GM19455 (cell line): ENCODE measurements around the gene YWHAE.
"Not testable (repeated sequence)": the region's sequence is repeated elsewhere in the genome, so short reads cannot be mapped to it uniquely, and the experiment has no call there.

Experiments
- ATAC-seq: cut with Tn5 transposase; IDR thresholded peaks from one replicate; pipeline ENCODE4 v1.9.1; 2021; ENCODE audit not compliant: unreplicated experiment

The YWHAE gene

GRCh38 chr17:1399679-1400512, at the start of gene YWHAE:
YWHAE (minus strand) TSS chr17:1400222; CDS start chr17:1400110, 112 bp downstream.
- ATAC-seq, result peak; percentile 87

- no peak for ATAC-seq
Observed at GRCh38 chr17:1449412-1449967, 49.5 kb upstream of the YWHAE start.

GRCh38 chr17:1447052-1447451, 47.0 kb upstream of the YWHAE start:
- no peak for ATAC-seq

- ATAC-seq, result no peak
Observed at GRCh38 chr17:1446201-1446600, 46.2 kb upstream of the YWHAE start.

- ATAC-seq, result not testable (repeated sequence)
Observed at GRCh38 chr17:1445695-1446094, 45.7 kb upstream of the YWHAE start.

GRCh38 chr17:1442721-1443120, 42.7 kb upstream of the YWHAE start:
- ATAC-seq, result not testable (repeated sequence)

GRCh38 chr17:1442187-1442586, 42.2 kb upstream of the YWHAE start:
- no peak for ATAC-seq

GRCh38 chr17:1440921-1441320, 40.9 kb upstream of the YWHAE start:
- ATAC-seq, result no peak

GRCh38 chr17:1438593-1439083, 38.6 kb upstream of the YWHAE start:
- ATAC-seq, result no peak

GRCh38 chr17:1435326-1435725, 35.3 kb upstream of the YWHAE start:
- no peak for ATAC-seq

- ATAC-seq, result no peak
Observed at GRCh38 chr17:1434150-1434549, 34.1 kb upstream of the YWHAE start.

GRCh38 chr17:1431631-1432104, 31.6 kb upstream of the YWHAE start:
- ATAC-seq, result no peak

- ATAC-seq, result no peak
Observed at GRCh38 chr17:1423456-1424135, 23.6 kb upstream of the YWHAE start.

- no peak for ATAC-seq
Observed at GRCh38 chr17:1422885-1423284, 22.9 kb upstream of the YWHAE start.

- no peak for ATAC-seq
Observed at GRCh38 chr17:1421470-1421869, 21.4 kb upstream of the YWHAE start.

- no peak for ATAC-seq
Observed at GRCh38 chr17:1420981-1421380, 21.0 kb upstream of the YWHAE start.

GRCh38 chr17:1420163-1420562, 20.1 kb upstream of the YWHAE start:
- no peak for ATAC-seq

GRCh38 chr17:1418476-1418875, 18.5 kb upstream of the YWHAE start:
- not testable (repeated sequence) for ATAC-seq

- no peak for ATAC-seq
Observed at GRCh38 chr17:1416414-1416813, 16.4 kb upstream of the YWHAE start.

GRCh38 chr17:1414634-1415033, 14.6 kb upstream of the YWHAE start:
- no peak for ATAC-seq

GRCh38 chr17:1414001-1414574, 14.1 kb upstream of the YWHAE start:
- ATAC-seq, result no peak
